Stomach smooth muscle (tissue), 2 donors: ENCODE measurements around the gene AOC1.

Experiments used
- H3K27ac ChIP-seq: one replicate; pipeline ENCODE4 v1.7.0; 2013; ENCODE audit warnings: mild to moderate bottlenecking, low read length, inconsistent platforms
- H3K27me3 ChIP-seq, 2 donors: one replicate each; pipeline ENCODE4 v1.7.0; 2013; ENCODE audit warnings: low read length in 2 of 2; ENCODE audit not compliant: insufficient read depth in 2 of 2, control insufficient read depth in 1 of 2
- H3K36me3 ChIP-seq, 2 donors: one replicate each; pipeline ENCODE4 v1.7.0; 2013; ENCODE audit warnings: low read length in 2 of 2; ENCODE audit not compliant: control insufficient read depth in 2 of 2, insufficient read depth in 2 of 2
- H3K4me1 ChIP-seq: one replicate; pipeline ENCODE4 v1.7.0; 2013; ENCODE audit warnings: low read length; ENCODE audit not compliant: control insufficient read depth, insufficient read depth
- H3K4me3 ChIP-seq, 2 donors: one replicate each; pipeline ENCODE4 v1.7.0; 2013; ENCODE audit warnings: low read length in 2 of 2
- H3K9ac ChIP-seq, 2 donors: one replicate each; pipeline ENCODE4 v1.7.0; 2013; ENCODE audit warnings: low read length in 2 of 2, mild to moderate bottlenecking in 1 of 2
- H3K9me3 ChIP-seq, 2 donors: one replicate each; pipeline ENCODE4 v1.7.0; 2013; ENCODE audit warnings: low read length in 2 of 2; ENCODE audit not compliant: control insufficient read depth in 2 of 2
- donor health status: healthy.
- donor health status: Pancreatic carcinoma.

AOC1 gene

DNA sequence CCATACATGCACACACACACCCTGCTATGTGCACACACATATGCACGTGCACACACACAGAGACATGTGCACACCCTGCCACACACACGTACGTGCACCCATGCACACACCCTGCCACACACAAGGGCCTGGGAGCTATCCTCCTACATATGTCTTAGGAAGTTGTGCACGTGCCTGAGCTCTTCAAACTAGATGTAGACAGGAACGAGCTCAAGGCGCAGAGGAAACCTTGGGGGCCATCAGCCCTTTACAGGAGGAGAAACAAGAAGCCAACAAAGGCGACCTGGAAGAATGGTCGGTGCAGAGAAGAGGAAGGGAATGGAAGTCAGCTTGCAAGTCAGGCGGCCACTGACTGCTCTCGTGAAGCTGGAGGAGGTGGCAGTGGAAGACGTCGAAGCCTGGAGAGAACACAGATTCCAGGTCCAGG, 58.7 kb downstream of the AOC1 start:
- Histone ChIP-seq H3K9ac (no peak overlapping the region), H3K36me3 (no peaks in the 10 kb centered on the region), H3K9me3 (no peaks in the 10 kb centered on the region), H3K27me3 (peaks cover 0 to 2% of the 10 kb centered on the region in 2 donors), H3K4me3 (no peak overlapping the region), H3K27ac (no peak overlapping the region), H3K4me1 (no peaks in the 10 kb centered on the region)
